ENCODE measurements around the gene STMN1.
A peak's percentile ranks its signal among the peaks of the same experiment; 100 is the strongest.

STMN1 gene

GRCh38 chr1:25922971-25923552 lies 16.8 kb upstream of the STMN1 start:
- Histone ChIP-seq H3K36me3 (no peaks in the 10 kb centered on the region), H3K4me3 (ENCODE audit: low read depth, low read length) (peak overlapping the region; percentile 53), H3K27me3 (no peaks in the 10 kb centered on the region), H3K4me1 (peaks cover 7% of the 10 kb centered on the region), H3K9me3 (no peaks in the 10 kb centered on the region)
- TF ChIP-seq CTCF (IDR thresholded peaks at IDR 0.05; ENCODE audit: low read depth, low read length), result no peak
- peak; percentile 35 for DNase-seq

- H3K4me3 ChIP-seq (ENCODE audit: low read depth, low read length), result peak overlapping the region; percentile 53
- DNase-seq, result peak; percentile 63
Measured at GRCh38 chr1:25922056-25922970, 16.1 kb upstream of the STMN1 start.

GRCh38 chr1:25918615-25919014 lies 12.4 kb upstream of the STMN1 start:
- Histone ChIP-seq H3K4me3 (ENCODE audit: low read depth, low read length) (no peak overlapping the region), H3K9me3 (no peaks in the 10 kb centered on the region), H3K4me1 (peaks cover 4% of the 10 kb centered on the region), H3K27me3 (no peaks in the 10 kb centered on the region), H3K36me3 (no peaks in the 10 kb centered on the region)
- no peak for DNase-seq
- no peak for TF ChIP-seq CTCF (IDR thresholded peaks at IDR 0.05; ENCODE audit: low read depth, low read length)

More at GRCh38 chr1:25922056-25922970, 16.1 kb upstream of the STMN1 start:
- H3K27me3 ChIP-seq, result no peaks in the 10 kb centered on the region
- no peaks in the 10 kb centered on the region for H3K36me3 ChIP-seq
- H3K9me3 ChIP-seq, result no peaks in the 10 kb centered on the region
- H3K4me1 ChIP-seq, result peaks cover 4% of the 10 kb centered on the region
- no peak for TF ChIP-seq CTCF (IDR thresholded peaks at IDR 0.05; ENCODE audit: low read depth, low read length)

- no peak for TF ChIP-seq CTCF (IDR thresholded peaks at IDR 0.05; ENCODE audit: low read depth, low read length)
- no peak overlapping the region for H3K4me3 ChIP-seq (ENCODE audit: low read depth, low read length)
- peaks cover 4% of the 10 kb centered on the region for H3K4me1 ChIP-seq
- no peak for DNase-seq
- H3K27me3 ChIP-seq, result no peaks in the 10 kb centered on the region
- H3K9me3 ChIP-seq, result no peaks in the 10 kb centered on the region
- no peaks in the 10 kb centered on the region for H3K36me3 ChIP-seq
Measured at GRCh38 chr1:25917996-25918395, 11.8 kb upstream of the STMN1 start.

GRCh38 chr1:25916460-25916859 lies 10.2 kb upstream of the STMN1 start:
- H3K9me3 ChIP-seq, result no peaks in the 10 kb centered on the region

More at GRCh38 chr1:25916460-25916859, 10.2 kb upstream of the STMN1 start:
- Histone ChIP-seq H3K36me3 (no peaks in the 10 kb centered on the region), H3K4me3 (ENCODE audit: low read depth, low read length) (no peak overlapping the region), H3K27me3 (no peaks in the 10 kb centered on the region), H3K4me1 (no peaks in the 10 kb centered on the region)
- TF ChIP-seq CTCF (IDR thresholded peaks at IDR 0.05; ENCODE audit: low read depth, low read length), result no peak
- DNase-seq, result no peak

Measured in BE2C (cell line).